HPDE6-E6E7 (cell line): ENCODE data around the gene LDHB.
"Not testable (repeated sequence)": the region's sequence is repeated elsewhere in the genome, so short reads cannot be mapped to it uniquely, and the experiment has no call there.

Experiments
- DNase-seq: peaks from one replicate; pipeline ENCODE4 v3.0.0; 2011; ENCODE audit warnings: missing footprints; ENCODE audit errors: extremely low spot score

Gene LDHB

GRCh38 chr12:21661396-21662093, 3.9 kb upstream of the LDHB start:
- DNase-seq: not testable (repeated sequence)

DNA sequence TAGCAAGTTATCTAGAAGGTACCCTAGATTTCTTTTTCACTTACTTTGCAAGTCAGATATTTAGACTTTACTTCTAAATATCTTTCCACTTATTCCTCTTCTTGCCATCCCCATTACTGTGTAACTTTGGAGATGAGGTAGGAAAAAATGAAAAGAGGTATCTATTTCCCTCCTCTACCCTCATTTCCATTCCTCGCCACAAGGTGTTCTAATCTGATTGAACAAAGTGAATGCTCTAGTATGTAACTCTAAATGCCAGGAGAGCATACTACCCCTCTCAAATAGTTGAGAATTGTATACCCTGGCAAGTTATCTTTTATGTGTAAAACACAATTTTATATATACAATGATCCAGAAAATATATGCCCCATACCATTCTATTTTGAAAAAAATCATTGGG, 1.7 kb upstream of the LDHB start:
- no peak for DNase-seq

DNA sequence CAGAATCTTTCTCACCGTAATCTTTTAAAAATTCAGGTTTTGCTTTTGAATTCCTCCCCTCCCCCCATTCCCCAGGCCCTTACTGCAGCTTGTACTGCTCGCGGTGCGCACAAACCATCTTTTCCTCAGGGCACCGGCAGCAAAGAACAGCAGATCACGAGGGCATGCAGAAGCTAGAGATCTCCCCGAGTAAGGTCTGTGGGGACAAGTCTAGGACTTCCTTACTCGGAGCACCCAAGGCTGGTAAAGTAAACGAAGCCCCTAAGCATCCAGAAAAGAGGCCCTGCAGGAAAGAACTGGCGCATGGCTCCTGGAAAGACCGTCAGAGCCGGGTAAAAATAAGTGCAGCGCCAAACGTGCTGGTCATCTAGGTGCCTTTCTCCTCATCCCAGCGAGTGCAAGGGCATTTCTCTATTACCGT, 727 bp downstream of the LDHB start:
- DNase-seq: no peak

DNA sequence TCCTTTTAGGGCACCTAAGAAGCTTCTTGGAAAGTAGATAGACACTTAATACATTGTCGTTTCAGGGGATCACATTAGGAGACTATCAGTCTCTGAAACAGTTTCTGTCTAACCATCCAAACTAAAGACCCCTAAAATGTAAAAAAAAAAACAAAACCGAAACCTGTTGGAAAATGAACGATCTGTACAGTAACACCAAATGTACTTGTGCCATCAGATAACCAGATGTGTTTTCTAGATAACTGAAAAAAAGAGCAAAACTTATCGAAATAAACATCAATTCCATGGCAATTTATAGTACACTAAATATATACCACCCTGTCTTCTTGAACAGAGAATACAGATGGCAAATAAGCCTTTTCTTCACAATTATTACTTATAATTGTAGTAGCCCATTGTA, 2.1 kb downstream of the LDHB start:
- DNase-seq: no peak

- DNase-seq: no peak
These were observed 5.8 kb downstream of the LDHB start for GRCh38 chr12:21651821-21652220.

DNA sequence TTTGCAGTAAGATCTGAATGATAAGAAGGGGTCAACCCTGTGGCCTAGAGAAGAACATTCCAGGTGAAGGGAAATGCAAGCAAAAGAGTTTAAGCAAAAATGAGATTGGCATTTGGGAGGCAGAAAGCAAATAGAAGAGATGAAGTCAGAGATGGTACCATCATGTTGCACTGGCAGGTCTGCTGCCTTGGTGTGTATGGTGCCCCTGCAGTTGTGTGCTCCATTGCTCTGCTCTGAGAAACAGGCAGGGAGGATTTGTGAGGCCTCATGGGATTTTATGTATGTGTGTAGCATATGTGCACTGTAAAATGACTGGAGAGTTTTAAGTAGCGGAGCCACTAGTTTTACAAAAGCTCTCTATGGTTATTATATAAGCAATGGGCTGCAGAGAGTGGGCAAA, 6.6 kb downstream of the LDHB start:
- DNase-seq: no peak

GRCh38 chr12:21649034-21649433, 8.6 kb downstream of the LDHB start:
- DNase-seq: no peak

- no peak for DNase-seq
These were observed 9.3 kb downstream of the LDHB start for GRCh38 chr12:21648378-21648777.

DNA sequence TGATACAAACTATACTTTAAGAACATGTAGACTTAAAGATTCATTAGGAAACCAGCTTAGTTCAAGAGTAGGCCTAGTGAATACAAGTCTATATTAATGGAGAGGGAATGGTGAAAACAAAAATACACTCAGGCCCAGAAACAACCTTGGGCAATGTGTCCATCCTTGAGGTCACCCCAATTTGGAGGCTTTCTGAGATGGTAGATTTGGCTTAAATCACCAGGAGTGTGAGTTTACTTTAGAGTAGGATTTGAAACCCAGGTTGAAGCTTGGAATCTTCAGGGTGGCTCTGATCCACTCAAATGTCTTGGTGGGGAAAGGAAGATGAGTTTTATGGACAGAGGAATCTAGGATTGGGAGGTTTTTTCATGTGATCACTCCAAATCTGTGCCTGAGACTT, 10.5 kb downstream of the LDHB start:
- no peak for DNase-seq

DNA sequence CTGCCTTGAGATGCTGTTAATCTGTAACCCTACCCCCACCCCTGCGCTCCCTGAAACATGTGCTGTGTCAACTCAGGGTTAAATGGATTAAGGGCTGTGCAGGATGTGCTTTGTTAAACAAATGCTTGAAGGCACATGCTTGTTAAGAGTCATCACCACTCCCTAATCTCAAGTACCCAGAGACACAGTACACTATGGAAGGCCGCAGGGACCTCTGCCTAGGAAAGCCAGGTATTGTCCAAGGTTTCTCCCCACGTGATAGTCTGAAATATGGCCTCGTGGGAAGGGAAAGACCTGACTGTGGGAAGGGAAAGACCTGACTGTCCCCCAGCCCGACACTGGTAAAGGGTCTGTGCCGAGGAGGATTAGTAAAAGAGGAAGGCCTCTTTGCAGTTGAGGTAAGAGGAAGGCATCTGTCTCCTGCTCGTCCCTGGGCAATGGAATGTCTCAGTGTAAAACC, 12.6 kb downstream of the LDHB start:
- not testable (repeated sequence) for DNase-seq

GRCh38 chr12:21644516-21644915, 13.1 kb downstream of the LDHB start:
- DNase-seq: no peak

DNA sequence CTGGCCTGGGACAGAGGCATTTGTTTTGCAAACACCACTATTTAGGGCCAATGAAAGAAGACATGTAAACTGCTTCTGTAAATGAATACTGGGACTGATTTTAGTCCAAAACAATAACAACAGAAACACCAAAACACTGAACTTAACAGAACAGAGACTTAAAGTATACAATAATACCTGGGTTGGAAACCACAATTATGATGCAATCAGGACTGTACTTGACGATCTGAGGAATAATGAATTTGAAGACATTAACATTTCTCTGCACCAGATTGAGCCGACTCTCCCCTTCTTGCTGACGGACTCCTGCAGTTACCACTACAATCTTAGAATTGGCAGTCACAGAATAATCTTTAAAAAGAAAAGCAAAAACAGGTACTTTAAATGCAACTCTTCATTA, 13.9 kb downstream of the LDHB start:
- DNase-seq: no peak

DNA sequence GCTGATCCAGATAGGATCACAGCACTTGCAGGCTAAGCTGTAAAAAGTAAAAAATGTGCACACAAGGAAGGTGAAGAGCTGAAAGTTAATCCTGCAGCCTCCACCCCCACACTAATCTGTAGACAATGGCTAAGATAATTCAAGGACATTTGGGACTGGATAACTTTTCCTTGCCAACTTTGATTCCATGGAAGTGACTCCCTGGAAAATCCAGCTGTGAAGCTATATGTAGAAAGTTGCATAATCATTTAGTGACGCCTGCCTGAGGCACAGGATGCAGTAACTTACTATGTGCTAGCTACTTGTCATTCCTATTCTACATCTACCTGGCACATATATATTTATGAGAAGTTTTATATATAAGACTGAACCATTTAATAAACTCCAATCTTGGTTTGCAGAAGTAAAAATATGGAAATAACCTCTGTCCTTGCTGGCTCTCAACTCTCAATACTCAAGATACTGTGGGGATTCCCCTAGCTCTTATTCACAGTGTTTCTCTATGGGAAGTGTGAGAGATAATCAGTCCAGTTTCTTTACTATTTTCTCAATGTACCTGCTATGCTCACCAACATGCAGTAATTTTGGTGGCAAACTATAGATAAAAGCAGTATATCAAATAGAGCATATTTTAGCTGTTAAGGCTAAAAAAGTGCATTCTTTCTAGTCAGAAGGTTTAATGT, 14.8 kb downstream of the LDHB start:
- no peak for DNase-seq

DNA sequence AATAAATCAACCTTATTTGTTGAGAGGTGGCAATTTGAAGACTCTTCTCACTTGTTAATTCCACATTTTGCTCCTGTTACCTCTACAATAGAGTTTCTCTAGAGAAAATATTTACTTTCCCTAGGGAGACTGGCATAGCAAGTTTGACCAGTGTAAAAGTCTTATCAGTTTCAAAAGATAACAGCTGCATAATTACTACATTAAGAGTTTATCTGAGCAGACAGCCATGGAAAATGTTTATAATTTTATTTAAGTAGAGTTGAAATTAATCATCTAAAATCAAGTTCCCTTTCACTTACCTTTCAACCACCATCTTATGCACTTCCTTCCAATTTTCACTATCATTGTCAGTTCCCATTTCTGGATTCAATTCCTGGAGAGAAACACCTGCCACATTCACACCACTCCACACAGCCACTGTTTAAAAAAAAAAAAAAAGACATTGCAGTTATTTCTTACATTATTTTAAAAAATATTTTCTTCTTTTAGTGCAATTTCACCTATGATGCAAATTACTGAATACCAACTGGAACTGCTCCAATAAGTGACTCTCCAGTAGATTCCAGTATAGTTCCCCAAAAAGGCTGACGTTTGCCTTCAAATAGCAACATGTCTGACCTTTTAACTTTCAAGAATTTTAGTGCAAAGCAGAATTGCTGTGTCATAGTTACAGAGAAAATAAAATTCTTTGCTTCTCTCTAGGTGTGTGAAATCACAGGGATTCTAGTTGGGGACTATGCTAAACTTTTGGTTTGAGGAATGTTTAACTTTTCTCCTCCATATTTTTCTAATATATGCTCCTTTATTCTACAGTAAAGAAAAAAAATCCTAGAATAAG, 19.4 kb downstream of the LDHB start:
- no peak for DNase-seq

GRCh38 chr12:21634245-21634644, 23.4 kb downstream of the LDHB start:
- DNase-seq: no peak

DNA sequence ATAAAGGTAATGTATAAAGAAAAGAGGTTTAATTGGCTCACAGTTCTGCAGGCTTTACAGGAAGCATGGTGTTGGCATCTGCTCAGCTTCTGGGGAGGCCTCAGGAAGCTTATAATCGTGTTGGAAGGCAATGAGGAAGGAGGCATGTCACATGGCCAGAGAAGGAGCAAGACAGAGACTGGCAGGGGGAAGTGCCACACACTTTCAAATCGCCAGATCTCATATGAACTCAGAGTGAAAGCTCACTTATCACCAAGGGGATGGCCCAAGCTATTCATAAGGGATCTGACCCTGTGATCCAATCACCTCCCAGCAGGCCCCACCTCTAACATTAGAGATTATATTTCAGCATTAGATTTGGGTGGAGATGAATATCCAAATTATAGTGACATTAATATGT, 26.3 kb downstream of the LDHB start:
- no peak for DNase-seq

DNA sequence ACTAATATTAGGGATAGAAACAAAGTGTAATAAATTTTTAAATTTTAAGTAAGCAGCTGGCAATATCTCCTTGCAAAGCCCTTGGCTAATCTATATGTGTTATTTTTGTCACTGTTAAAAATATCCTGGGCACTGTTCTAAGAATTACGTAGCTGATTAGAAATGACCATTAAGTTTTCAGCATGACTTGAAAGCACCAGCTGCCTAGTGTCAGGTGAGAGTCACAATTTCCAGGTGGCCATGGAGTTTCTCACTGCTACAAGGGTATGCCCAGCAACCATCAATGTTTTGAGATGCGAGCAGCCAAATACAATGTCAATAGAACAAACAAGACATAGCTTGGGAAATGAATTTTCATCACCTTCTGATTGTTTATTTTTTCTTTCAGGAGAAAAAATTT, 29.7 kb downstream of the LDHB start:
- DNase-seq: no peak

- DNase-seq: no peak
These were observed 39.1 kb downstream of the LDHB start for GRCh38 chr12:21618566-21618965.

DNA sequence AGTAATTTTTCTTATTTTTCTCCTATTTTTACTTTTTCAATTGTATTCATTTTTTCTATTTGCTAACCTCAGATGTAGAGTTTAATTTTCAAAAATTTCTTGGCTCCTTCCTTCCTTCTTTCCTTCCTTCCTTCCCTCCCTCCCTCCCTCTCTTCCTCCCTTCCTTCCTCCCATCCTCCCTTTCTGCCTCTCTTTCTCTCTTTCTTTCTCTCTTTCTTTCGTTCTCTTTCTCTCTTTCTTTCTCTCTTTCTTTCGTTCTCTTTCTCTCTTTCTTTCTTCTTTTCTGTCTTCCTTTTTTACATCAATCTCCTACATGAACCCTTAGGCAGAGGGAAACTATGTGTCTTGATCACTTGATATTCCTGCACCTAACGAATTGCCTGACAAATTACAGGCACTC, 40.6 kb downstream of the LDHB start:
- no peak for DNase-seq

GRCh38 chr12:21615431-21615830, 42.2 kb downstream of the LDHB start:
- no peak for DNase-seq

GRCh38 chr12:21614506-21614905, 43.1 kb downstream of the LDHB start:
- no peak for DNase-seq

- DNase-seq: no peak
These were observed 43.7 kb downstream of the LDHB start for GRCh38 chr12:21613931-21614330.

- no peak for DNase-seq
These were observed 49.4 kb downstream of the LDHB start for GRCh38 chr12:21608196-21608595.
